ENCODE results near the gene CDH18. TPM values are rescaled to one million over a fixed set of nuclear protein-coding genes. Genes with fewer than 3 reads are reported as not detected.

The CDH18 gene
- total and polyA plus RNA-seq, 2 donors (not counting 3 experiments of a cell fraction or from before 2014, with no cell fraction given) = 0.06 TPM; not detected in 1

DNA sequence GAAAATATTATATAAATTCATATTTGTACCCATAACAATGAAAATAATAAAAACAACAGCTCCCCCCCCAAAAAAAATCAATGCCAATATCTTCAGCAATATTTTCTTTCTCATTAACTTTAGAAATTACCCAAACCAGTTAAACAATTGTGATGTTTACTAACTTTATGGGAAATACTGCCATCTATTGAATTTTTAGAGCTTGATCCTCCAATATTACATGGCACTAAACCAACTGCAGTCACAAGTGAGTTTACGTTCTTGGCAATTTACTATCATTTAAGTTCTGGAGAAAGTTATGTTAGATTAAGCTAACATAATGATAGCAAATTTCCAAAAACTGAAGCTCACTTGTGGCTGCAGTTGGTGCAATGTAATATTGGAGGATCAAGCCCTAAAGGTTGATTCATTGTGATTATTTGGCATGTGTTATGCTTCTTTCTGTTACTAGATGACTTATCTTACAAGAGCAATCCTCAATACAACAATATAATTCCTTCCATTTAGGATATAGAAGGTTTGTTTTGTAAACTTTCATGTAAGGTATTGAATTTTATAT lies 379.5 kb downstream of the CDH18 start:
- ChIA-PET CTCF (interaction anchor here (0.6 to 1.8 kb wide), 3 partner anchors 912 to 1214 kb away, joined by 3 to 10 read pairs (median 6); no protein-coding TSS in a partner anchor), POLR2A (no interaction called here)
- dilution Hi-C loops (cut with MboI; ENCODE audit: extremely low pct_ligation_motif_present, low sequenced_read_pairs) = no loop called here

More for the DNA sequence above, 379.5 kb downstream of the CDH18 start:
- H3K79me2 ChIP-seq (ENCODE audit: control insufficient read depth, insufficient read depth, low read length) = no peaks in the 10 kb centered on the region
- BruUV-seq (replicated peaks) = no TSS peak
- H3K4me1 ChIP-seq (ENCODE audit: control insufficient read depth, extremely low read depth, insufficient read depth, low read length) = no peaks in the 10 kb centered on the region
- H3K27ac ChIP-seq (ENCODE audit: insufficient read depth, low read depth, low read length) = no peak overlapping the region
- DNase-seq (ENCODE audit: low read depth, low spot score) = no peak
- no peaks in the 10 kb centered on the region for H3K27me3 ChIP-seq (ENCODE audit: control insufficient read depth in 2 of 2, insufficient read depth in 2 of 2, low read length in 2 of 2)
- no peak overlapping the region for H3K9ac ChIP-seq (replicated peaks; ENCODE audit: extremely low read depth, insufficient read depth, low read length)
- H2AFZ ChIP-seq (ENCODE audit: low read depth, low read length) = no peak overlapping the region
- no peak overlapping the region for H3K4me3 ChIP-seq (replicated peaks in 1 of 3; ENCODE audit: insufficient read depth in 1 of 3, low read depth in 1 of 3, low read length in 3 of 3)
- FAIRE-seq = no peak
- no peaks in the 10 kb centered on the region for H4K20me1 ChIP-seq (replicated peaks; ENCODE audit: control insufficient read depth, extremely low read depth, insufficient read depth, low read length)
- H3K4me2 ChIP-seq (ENCODE audit: insufficient read depth, low read length) = no peak overlapping the region
- no peaks in the 10 kb centered on the region for H3K36me3 ChIP-seq (ENCODE audit: control insufficient read depth in 2 of 2, extremely low read depth in 1 of 2, insufficient read depth in 2 of 2, low read length in 2 of 2)
- TF ChIP-seq JUN (IDR thresholded peaks at IDR 0.05; ENCODE audit: borderline replicate concordance, insufficient read depth, insufficient read length, low read depth) = no peak
- no peak for TF ChIP-seq POLR2A (IDR thresholded peaks at IDR 0.05; ENCODE audit: low read depth, low read length)
- no peak for TF ChIP-seq POLR2AphosphoS5 (IDR thresholded peaks at IDR 0.05; ENCODE audit: insufficient read depth, low read depth, low read length)
- no peak for TF ChIP-seq CTCF (IDR thresholded peaks at IDR 0.05; ENCODE audit: extremely low read depth in 1 of 2, insufficient read depth in 1 of 2, low read depth in 1 of 2, low read length in 2 of 2)
- TF ChIP-seq EZH2 (IDR thresholded peaks at IDR 0.05; ENCODE audit: borderline replicate concordance, low read depth, low read length, severe bottlenecking) = no peak
- TF ChIP-seq, protein P1, sequence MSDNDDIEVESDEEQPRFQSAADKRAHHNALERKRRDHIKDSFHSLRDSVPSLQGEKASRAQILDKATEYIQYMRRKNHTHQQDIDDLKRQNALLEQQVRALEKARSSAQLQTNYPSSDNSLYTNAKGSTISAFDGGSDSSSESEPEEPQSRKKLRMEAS (IDR thresholded peaks at IDR 0.05; ENCODE audit: insufficient read depth, insufficient read length) = no peak
- TF ChIP-seq FOS (IDR thresholded peaks at IDR 0.05; ENCODE audit: borderline replicate concordance, insufficient read depth, low read length) = no peak
- no peak for TF ChIP-seq MYC (IDR thresholded peaks at IDR 0.05; ENCODE audit: low read depth, low read length)
- no peak for TF ChIP-seq GATA2 (IDR thresholded peaks at IDR 0.05; ENCODE audit: insufficient read depth, insufficient read length, low read depth, low read length)
- no peaks in the 10 kb centered on the region for H3K9me1 ChIP-seq (replicated peaks; ENCODE audit: control insufficient read depth, extremely low read depth, insufficient read depth, low read length)
- intact Hi-C loops (cut with micrococcal nuclease) = loop anchor here (10.0 kb wide), 1 partner anchor 1214 kb away; no protein-coding TSS in a partner anchor
- H3K9me3 ChIP-seq (replicated peaks; ENCODE audit: control insufficient read depth, insufficient read depth, low read length) = no peaks in the 10 kb centered on the region

Data from endothelial cell of umbilical vein (primary cell).